Inferior parietal cortex (tissue), 1 donor: ENCODE results near the gene BRCA1.
"Not testable (repeated sequence)": the region's sequence is repeated elsewhere in the genome, so short reads cannot be mapped to it uniquely, and the experiment has no call there.

ENCODE experiments used
- DNase-seq: peaks from one replicate; pipeline ENCODE4 v3.0.0-alpha.2; 2016; ENCODE audit errors: extremely low spot score

The BRCA1 gene

DNA sequence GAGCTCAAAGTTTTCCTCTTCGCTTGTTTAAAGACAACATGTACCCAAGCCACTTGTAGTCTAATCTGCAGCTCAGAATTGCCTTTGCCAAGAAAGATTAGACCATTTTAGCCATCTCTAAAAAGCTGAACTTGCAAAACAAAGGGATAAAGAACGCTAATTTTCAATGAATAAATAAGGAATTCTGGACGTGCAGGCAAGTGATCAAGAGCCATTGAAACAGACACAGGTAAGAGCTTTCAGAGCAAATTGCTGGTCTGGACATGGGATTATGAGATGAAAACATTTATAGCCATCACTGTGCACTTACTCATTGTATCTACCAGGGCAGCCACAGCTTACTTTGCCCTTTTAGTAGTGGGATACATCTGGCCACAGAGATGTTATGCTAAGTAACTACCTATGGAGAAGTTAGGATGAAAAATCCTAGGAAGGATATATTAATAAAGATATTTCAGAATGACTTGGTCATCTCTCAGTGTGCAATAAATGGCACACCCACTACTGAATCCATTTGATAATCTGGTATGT, 55.7 kb downstream of the BRCA1 start:
- no peak for DNase-seq

DNA sequence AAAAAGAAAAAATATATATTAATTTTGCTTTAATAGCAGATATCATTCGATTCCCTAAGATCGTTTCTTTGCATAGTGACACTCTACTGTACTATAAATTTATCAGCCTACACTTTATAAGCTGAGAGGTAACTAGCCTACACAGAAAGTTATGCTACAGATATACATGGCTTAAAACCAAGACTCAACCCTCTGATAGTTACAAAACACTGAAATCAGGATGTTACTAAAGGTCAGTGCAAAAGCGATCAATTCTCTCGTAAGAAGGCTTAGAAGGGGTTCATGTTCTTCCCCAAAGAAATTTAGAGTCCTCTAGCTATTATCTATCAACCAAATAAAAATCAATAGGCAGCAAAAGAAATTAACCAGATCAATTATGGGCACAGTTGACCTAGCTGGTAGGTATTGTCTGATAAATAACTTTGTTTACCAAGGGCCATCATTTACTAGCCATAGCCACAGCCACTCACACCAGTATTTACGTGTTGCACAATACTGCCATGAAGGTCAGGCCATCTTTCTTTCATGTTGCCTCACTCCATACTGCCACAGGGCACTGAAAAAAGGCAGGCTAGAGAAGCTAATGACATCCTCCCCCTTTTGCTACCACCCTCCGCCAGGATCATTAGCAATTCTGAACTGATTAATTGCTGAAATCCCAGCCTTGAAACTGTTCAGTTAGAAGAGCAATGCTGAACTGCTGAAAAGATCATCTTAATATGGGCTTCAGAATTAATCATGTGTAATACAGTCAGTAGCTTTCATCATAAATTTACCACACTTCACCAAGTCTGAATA, 56.4 kb downstream of the BRCA1 start:
- DNase-seq = no peak

DNA sequence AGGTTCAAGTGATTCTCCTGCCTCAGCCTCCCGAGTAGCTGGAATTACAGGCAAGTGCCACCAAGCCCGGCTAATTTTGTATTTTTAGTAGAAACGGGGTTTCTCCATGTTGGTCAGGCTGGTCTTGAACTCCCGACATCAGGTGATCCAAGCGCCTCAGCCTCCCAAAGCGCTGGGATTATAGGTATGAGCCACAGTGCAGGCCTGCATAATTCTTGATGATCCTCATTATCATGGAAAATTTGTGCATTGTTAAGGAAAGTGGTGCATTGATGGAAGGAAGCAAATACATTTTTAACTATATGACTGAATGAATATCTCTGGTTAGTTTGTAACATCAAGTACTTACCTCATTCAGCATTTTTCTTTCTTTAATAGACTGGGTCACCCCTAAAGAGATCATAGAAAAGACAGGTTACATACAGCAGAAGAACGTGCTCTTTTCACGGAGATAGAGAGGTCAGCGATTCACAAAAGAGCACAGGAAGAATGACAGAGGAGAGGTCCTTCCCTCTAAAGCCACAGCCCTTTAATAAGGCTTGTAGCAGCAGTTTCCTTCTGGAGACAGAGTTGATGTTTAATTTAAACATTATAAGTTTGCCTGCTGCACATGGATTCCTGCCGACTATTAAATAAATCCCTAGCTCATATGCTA, 62.1 kb downstream of the BRCA1 start:
- no peak for DNase-seq

DNA sequence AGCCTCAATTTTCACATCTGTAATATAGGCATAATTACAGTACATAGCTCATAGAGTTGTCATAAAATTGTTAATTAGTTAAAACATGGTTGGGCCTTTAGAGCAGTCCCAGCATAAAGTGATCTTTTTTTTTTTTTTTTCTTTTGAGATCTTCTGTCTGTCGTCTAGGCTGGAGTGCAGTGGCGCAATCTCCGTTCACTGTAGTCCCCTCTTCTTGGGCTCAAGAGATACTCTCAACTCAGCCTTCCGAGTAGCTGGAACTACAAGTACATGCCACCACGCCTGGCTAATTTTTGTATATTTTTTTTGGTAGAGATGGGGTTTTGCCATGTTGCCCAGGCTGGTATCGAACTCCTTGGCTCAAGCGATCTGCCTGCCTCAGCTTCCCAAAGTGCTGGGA, 69.1 kb downstream of the BRCA1 start:
- no peak for DNase-seq

DNA sequence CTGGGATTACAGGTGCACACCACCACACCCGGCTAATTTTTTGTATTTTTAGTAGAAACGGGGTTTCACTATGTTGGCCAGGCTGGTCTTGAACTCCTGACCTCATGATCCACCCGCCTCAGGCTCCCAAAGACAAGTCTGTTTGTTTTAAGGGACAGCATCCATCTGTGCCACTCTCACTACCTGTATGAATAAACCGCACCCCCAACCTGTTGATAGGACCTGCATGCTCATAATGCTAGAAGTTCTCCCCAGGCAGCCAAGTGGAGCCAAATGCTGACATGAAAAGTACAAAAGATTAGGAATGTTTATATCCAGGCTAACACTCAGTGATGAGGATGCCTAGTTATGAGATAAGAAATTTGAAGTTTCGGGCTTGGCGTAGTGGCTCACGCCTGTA, 72.2 kb downstream of the BRCA1 start:
- DNase-seq = not testable (repeated sequence)

DNA sequence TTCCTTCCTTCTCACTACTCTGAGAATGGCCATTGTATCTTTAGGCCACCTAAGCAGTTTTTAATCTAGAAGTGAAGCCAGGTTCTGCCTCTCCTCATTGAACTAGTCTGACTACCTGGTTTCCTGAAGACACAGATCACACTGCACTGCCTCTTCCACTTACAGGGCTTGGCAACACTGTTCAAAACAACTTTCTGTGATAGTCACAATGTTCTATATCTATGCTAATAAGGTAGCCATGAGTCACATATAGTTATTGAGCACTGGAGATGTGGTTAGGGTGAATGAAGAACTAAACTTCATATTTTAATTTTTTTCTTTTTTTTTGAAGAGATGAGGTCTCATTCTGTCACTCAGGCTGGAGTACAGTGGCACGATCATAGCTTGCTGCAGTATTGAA, 73.2 kb downstream of the BRCA1 start:
- no peak for DNase-seq

DNA sequence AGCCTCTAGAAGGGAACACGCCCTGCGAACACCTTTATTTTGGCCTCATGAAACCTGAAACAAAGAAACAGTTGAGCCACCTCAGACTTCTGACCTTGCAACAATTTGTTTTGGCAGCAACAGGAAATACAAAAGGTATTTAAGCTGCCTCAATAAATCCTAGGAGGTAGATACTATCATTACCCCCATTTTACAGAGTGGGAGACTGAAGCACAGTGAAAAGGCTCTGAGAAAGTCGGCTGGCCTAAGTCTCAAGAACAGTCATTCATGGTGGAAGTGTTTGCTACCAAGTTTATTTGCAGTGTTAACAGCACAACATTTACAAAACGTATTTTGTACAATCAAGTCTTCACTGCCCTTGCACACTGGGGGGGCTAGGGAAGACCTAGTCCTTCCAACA, 81.1 kb downstream of the BRCA1 start:
- no peak for DNase-seq

DNA sequence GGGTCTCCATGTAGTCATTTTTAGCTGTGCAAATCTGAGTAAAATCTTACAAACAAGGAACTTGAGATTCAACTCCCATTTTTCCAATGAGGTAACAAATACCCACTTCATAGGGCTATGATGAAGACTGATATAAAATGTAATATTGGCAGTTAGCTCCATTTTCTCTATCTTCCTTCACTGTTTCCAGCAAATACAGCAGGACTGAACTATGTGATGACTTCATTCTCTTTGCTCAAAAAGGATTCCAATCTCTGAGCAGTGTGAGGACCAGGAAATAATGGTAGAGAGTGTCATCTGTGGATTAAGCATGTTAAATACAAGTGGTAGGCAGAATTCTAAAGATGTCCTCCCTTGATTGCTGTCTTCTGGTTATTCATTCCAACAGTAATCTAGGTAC, 81.9 kb downstream of the BRCA1 start:
- DNase-seq = no peak

DNA sequence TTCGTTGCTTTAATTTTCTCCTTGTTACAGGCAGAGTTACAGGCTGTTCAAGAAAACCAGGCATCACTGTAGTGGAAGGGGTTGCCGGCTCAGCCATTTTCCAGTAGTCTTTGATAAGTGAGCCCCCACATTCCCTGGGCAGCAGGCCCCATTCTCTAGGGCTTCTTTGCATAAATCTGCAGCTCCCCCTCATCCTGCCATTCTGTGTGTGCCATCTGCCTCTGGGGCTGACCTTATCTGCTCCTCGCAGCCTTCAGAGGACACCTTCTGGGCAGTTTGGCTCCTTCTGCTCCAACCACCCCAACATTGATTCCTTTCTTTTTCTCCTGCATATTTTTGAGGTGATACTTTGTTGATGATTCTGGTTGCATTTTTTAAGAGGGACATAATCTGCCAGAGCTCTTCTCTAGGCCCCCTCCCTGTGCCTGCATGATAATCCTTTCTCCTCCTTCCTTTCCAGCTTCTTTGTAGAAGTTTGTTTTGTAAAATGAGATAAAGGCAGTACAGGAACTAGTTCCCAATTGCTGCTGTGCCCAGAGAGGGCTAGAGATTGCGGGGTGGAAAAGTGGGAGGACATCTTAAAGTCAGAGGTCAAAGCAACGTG, 83.0 kb downstream of the BRCA1 start:
- no peak for DNase-seq

DNA sequence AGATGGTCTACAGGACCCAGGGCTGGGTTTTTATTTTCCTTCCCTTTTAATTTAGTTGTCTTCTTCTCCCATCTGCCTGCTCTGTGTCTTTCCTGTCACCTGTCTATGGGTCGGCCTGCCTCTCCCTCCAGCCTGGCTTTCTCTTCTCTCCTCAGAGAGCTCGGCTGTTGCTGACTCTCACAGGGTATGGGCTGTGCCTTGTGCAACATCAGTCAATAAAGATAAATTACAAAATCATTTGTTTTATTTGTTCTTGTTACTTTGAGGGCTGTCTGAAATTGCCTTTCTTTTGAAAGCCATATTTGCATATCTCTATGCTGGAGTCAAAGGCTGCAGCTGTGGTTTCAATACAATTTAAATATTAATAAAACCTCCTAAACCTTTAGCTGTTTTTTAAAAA, 84.5 kb downstream of the BRCA1 start:
- DNase-seq = no peak

DNA sequence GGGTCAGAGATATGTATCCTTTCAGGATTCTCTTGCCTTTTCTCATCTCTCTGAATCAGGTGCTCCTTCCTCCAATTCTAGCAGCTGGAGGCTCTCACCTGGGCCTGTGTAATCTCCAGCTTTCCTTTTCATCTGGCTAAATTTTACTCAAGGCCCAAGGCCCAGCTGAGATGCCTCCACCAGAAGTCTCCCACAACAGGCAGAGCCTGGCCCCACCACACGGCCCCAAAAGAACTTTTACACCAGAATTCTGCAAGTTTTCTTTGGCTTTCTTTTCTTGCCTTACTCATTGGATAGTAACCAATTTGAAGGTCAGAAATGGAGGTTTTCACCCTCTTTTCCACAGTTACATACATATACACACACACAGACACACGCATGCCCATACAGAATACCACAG, 85.5 kb downstream of the BRCA1 start:
- no peak for DNase-seq

DNA sequence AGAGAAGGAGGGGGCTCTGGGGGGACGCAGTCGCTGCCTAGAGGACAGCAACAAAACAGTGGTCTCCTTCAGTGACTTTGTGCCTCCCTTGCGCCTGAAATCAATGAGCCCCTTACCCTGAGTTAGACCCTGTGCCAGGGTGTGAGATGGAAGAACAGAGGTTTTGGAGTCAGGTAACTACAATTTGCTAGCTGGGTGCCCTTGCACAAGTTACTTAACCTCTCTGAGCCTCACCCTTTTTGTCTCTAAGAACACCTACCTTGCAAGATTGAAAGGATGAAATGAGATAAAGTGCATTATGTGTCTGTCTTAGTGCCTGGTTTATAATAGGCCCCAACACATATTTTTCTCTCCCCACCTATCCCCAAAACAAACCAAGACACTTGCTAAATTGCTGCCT, 90.3 kb downstream of the BRCA1 start:
- DNase-seq = no peak

DNA sequence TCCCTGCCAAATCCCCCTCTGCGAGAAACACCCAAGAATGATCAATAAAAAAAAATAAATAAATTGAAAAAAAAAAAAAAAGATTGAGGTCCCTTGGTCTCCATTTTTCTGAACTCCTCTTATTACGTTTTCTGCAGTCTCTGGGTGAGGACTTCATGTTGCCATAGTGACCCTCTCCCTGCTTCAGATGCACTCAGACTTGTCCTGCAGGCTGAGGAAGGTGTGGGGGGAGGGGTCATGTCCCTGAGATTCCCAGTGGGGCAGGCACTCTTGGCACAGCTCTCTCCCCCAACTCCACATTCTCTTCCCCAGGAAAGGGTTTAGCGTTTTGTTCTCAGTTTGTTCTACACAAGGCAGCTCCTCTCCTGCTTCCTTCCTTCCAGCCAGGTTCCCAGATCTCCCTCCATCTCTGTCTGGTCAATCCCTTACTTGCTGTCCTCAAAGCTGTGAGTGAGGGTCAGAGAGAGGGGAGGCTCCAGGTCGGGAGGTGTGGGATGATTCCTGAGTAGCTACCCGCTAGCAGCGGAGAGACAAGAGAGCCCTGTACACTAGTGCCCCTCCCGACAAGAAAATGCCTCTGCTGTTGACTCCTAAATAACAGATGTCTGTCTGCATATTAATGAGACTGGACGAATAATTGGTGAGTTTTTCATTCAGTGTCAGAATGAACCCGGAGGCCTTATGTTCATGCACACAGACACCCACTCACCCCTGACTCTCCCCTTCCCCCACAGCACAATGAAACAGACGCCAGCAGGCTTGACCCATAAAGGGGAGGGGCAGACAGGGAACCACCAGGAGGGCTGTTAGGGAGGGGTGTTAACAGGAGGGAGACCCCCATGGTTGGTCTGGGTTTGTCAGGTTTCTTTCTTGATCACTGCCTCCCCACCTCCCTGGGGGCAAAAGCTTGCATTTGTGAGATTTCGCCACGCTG, 90.9 kb downstream of the BRCA1 start:
- DNase-seq = no peak

DNA sequence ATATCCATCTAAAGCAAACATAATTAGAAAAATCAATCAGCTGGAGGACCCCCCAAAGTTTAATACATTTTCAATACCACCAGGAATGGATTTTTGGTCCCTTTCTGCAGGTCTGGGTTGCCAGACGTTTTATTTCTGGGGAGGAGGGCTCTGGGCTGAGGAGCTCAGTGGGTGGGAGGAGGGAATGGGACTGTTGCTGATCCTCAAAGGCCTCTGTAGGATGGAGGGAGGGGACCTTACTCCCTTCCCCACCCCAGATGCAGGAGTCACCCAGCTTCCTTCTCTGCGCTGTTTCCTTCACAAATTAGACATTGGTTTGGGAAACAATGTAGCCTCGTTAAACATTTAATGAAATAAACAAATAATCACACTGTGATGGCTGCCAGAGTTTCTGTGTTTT, 93.5 kb downstream of the BRCA1 start:
- DNase-seq = no peak

DNA sequence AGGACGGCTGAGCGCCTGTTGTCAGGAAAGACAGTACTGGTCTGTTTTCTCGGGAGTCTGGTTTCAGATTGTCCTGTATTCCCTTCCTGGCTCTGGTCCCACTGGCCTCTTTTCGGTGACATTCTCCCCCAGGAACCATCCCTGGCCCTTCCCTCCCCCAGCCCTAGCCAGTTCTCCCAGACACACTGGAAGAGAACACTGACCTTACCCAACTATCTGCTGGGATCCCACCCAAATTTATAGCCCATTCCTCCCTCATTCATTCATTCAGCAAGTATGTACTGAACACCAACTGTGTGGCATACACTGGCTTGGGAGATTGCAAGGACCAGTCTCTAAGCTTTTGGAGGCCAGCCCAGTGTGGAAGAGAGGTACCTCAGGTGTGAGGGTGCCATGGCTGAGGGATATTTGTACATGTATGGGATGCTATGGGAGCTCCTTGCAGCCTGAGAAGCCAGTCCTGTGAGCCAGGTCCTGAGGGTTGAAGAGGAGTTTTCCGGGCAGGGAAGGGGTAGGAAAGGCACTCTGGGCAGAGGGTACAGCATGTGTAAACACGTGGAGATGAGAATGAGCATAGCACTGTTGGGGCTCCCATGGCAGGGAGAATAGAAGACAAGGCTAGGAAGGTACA, 94.9 kb downstream of the BRCA1 start:
- DNase-seq = no peak

DNA sequence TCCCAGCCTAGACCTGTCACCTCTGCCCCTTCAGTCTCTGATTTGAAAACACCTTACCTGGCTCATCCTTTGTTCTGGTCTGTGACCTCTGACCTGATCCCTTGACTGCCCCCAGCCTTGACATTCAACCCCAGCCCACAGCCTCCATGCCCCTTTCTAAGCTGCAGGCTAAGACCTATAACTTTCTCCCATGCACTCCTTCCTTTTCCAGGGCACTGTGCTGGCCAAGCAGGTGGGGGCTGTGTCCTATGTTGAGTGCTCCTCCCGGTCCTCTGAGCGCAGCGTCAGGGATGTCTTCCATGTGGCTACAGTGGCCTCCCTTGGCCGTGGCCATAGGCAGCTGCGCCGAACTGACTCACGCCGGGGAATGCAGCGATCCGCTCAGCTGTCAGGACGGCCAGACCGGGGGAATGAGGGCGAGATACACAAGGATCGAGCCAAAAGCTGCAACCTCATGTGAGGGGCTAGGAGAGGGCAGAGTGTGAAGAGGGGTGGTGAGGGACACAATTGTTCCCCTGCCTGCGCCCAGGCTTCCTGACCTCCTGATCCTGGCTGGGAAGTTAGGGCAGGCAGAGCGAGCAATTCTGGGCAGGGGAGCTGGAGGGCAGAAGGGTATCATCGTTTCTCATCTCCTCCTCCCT, 96.8 kb downstream of the BRCA1 start:
- DNase-seq = no peak

DNA sequence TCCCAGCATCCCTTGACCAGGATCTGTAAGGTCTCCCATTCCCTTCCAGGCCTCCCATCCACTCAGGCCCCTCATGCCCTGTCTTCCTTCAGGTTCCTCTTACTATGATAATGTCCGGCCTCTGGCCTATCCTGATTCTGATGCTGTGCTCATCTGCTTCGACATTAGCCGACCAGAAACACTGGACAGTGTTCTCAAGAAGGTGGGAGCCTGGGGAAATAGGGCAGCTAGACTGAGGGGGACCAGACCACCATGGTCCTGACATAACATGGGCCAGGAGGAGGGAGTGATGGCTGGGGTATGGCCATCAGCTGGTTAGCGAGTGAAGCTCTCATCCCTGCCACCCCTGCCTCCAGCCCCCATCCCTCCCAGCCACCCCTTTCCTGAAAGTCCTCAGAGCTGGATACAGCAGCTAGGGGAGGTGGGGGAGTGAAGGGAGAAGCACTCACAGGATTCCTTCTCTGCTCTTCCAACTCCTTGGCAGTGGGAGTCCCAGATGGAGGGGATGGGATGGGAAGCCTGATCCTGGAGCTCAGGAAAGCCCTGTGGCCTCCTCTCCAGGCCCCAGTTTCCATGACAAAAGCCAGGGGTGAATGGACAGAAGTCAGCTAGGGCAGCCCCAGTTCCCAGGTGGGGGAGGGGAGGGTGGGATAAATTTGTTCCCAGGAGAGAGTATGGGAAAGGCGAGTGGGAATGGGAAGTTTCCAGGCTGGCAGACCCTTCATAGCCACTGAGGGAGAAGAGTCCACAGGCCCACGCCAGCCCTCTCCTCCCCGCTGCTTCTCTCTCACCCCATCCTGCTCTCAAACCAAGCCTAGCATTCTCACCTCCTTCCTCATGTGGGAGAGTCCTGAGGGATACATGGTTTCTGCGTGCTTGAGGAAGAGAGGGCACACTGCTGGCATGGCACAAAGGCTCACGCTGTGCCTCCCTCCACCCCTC, 97.8 kb downstream of the BRCA1 start:
- no peak for DNase-seq

DNA sequence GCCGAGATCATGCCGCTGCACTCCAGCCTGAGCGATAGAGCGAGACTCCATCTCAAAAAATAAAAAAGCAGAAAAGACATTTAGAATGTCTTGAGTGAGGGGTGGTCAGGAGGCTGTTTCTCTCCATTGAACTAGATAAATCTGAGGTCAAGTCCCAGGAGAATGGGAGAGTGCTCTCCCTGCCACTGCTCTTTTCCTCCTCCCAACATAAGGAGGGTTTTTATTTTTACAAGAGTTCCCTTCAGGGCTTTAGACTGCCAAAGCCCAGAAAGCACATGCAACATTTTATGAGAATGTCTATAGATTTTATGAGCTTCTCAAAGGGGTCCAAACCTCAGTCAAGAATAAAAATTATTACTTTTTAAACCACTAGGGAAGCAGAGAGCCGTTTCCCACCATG, 98.6 kb downstream of the BRCA1 start:
- DNase-seq = no peak

DNA sequence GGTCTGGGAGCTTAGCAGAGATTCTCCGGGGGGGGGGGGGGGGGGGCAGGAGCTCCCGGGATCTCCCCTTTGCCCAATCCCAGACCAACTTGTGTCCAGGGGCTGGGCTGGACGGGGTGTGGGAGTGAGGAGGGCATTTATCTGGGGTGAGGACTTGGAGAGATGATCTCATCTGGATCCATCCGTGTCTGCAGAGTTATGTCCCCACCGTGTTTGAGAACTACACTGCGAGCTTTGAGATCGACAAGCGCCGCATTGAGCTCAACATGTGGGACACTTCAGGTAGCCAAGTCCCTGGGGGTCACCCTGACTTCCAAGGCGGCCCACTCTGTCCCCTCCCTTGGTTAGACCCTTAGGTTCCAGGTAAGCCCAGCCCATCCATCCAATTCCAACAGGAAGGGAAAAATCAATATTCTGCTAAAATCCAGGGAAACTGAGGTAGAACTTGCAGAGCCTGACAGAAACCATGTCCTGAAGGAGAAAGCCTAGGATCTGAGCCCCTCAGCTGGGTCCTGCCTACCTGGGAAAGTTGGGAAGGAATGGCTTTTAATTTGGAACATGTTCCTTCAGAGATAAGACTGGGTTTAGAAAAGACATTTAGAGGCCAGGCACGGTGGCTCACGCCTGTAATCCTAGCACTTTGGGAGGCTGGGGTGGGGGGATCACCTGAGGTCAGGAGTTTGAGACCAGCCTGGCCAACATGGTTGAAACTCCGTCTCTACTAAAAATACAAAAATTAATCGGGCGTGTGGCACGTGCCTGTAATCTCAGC, 99.2 kb downstream of the BRCA1 start:
- no peak for DNase-seq
